GM21447 (cell line): Measurements from ENCODE around the gene WDR48.
"Not testable (repeated sequence)": the region's sequence is repeated elsewhere in the genome, so short reads cannot be mapped to it uniquely, and the experiment has no call there.

Experiments used
- ATAC-seq: cut with Tn5 transposase; IDR thresholded peaks from one replicate; pipeline ENCODE4 v1.9.1; 2021; ENCODE audit not compliant: unreplicated experiment

Gene WDR48

GRCh38 chr3:39051649-39052561 lies at the start of gene WDR48, which contains the start of gene SCN11A:
TSS of gene WDR48 (plus strand) at chr3:39052016. CDS start at chr3:39052026, 10 bp downstream.
TSS of gene SCN11A (minus strand) at chr3:39051944. CDS start at chr3:38950362, 101,582 bp downstream.
- ATAC-seq, result peak; percentile 99

GRCh38 chr3:39005295-39005694 lies 46.5 kb upstream of the WDR48 start:
- ATAC-seq, result no peak

- no peak for ATAC-seq
Measured at GRCh38 chr3:39011191-39011736, 40.6 kb upstream of the WDR48 start.

- ATAC-seq, result no peak
Measured at GRCh38 chr3:39013289-39013688, 38.5 kb upstream of the WDR48 start.

- no peak for ATAC-seq
Measured at GRCh38 chr3:39013921-39014509, 37.8 kb upstream of the WDR48 start.

GRCh38 chr3:39015418-39015817 lies 36.4 kb upstream of the WDR48 start:
- ATAC-seq, result no peak

GRCh38 chr3:39019299-39019698 lies 32.5 kb upstream of the WDR48 start:
- no peak for ATAC-seq

- no peak for ATAC-seq
Measured at GRCh38 chr3:39021029-39021428, 30.8 kb upstream of the WDR48 start.

- no peak for ATAC-seq
Measured at GRCh38 chr3:39021465-39022285, 30.1 kb upstream of the WDR48 start.

GRCh38 chr3:39022286-39022630 lies 29.6 kb upstream of the WDR48 start:
- no peak for ATAC-seq

- ATAC-seq, result no peak
Measured at GRCh38 chr3:39024497-39024896, 27.3 kb upstream of the WDR48 start.

- ATAC-seq, result no peak
Measured at GRCh38 chr3:39025222-39025970, 26.4 kb upstream of the WDR48 start.

- no peak for ATAC-seq
Measured at GRCh38 chr3:39028546-39028945, 23.3 kb upstream of the WDR48 start.

GRCh38 chr3:39029556-39029955 lies 22.3 kb upstream of the WDR48 start:
- ATAC-seq, result no peak

- ATAC-seq, result no peak
Measured at GRCh38 chr3:39038165-39038564, 13.7 kb upstream of the WDR48 start.

GRCh38 chr3:39050029-39050428 lies 1.8 kb upstream of the WDR48 start:
- ATAC-seq, result no peak

GRCh38 chr3:39052583-39052982 lies 767 bp downstream of the WDR48 start:
- no peak for ATAC-seq

GRCh38 chr3:39053696-39054095 lies 1.9 kb downstream of the WDR48 start:
- ATAC-seq, result no peak

- no peak for ATAC-seq
Measured at GRCh38 chr3:39056151-39056550, 4.3 kb downstream of the WDR48 start.

- ATAC-seq, result not testable (repeated sequence)
Measured at GRCh38 chr3:39061228-39061627, 9.4 kb downstream of the WDR48 start.
